ENCODE data around the gene MYOC. TPM values are rescaled to one million over a fixed set of nuclear protein-coding genes. Genes with fewer than 3 reads are reported as not detected.
"Not testable (repeated sequence)": the region's sequence is repeated elsewhere in the genome, so short reads cannot be mapped to it uniquely, and the experiment has no call there.

Gene MYOC
- total RNA-seq, 4 donors from 2014 or later = 5.0 to 17.4 (median 8.6) TPM

- Histone ChIP-seq H3K4me3 (no peak overlapping the region), H3K27ac (no peak overlapping the region), H3K27me3 (no peaks in the 10 kb centered on the region), H3K4me1 (no peaks in the 10 kb centered on the region), H3K36me3 (no peaks in the 10 kb centered on the region), H3K9me3 (no peaks in the 10 kb centered on the region)
- TF ChIP-seq POLR2A (IDR thresholded peaks at IDR 0.05) = no peak
- TF ChIP-seq, protein P1, sequence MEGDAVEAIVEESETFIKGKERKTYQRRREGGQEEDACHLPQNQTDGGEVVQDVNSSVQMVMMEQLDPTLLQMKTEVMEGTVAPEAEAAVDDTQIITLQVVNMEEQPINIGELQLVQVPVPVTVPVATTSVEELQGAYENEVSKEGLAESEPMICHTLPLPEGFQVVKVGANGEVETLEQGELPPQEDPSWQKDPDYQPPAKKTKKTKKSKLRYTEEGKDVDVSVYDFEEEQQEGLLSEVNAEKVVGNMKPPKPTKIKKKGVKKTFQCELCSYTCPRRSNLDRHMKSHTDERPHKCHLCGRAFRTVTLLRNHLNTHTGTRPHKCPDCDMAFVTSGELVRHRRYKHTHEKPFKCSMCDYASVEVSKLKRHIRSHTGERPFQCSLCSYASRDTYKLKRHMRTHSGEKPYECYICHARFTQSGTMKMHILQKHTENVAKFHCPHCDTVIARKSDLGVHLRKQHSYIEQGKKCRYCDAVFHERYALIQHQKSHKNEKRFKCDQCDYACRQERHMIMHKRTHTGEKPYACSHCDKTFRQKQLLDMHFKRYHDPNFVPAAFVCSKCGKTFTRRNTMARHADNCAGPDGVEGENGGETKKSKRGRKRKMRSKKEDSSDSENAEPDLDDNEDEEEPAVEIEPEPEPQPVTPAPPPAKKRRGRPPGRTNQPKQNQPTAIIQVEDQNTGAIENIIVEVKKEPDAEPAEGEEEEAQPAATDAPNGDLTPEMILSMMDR (IDR thresholded peaks at IDR 0.05 in 4 of 5, conservative IDR thresholded peaks at IDR 0.05 in 1 of 5) = no peak
- no peak for ATAC-seq
- intact Hi-C loops (cut with DNase I; ENCODE audit: low total_unique reads) = no loop called here
- in situ Hi-C loops (cut with MboI; ENCODE audit: low sequenced_read_pairs in 4 of 4) = no loop called here
- no peak for DNase-seq
Measured at GRCh38 chr1:171623651-171624331, 28.7 kb downstream of the MYOC start.

GRCh38 chr1:171622152-171622462 is 30.4 kb downstream of the MYOC start, which contains the start of gene MYOCOS:
Gene MYOCOS (plus strand): TSS chr1:171622243. CDS start chr1:171623884, 1,641 bp downstream.
- no peak within 1 kb of the TSS for H3K27ac ChIP-seq
- TF ChIP-seq POLR2A (IDR thresholded peaks at IDR 0.05) = no peak
- TF ChIP-seq, protein P1 (IDR thresholded peaks at IDR 0.05 in 4 of 5, conservative IDR thresholded peaks at IDR 0.05 in 1 of 5) = no peak
- no peaks in the 10 kb centered on the region for H3K27me3 ChIP-seq
- ATAC-seq (no peak), DNase-seq (no peak)
- H3K36me3 ChIP-seq = no peaks in the 10 kb centered on the region
- in situ Hi-C loops (cut with MboI; ENCODE audit: low sequenced_read_pairs in 4 of 4) (no loop called here), intact Hi-C loops (cut with DNase I; ENCODE audit: low total_unique reads) (no loop called here)
- H3K9me3 ChIP-seq = no peaks in the 10 kb centered on the region
- H3K4me3 ChIP-seq = no peak within 1 kb of the TSS
- no peaks in the 10 kb centered on the region for H3K4me1 ChIP-seq

GRCh38 chr1:171616586-171616985 is 35.9 kb downstream of the MYOC start:
- ATAC-seq = no peak
- no peaks in the 10 kb centered on the region for H3K9me3 ChIP-seq
- no peak overlapping the region for H3K4me3 ChIP-seq
- H3K4me1 ChIP-seq = no peaks in the 10 kb centered on the region
- no peak for TF ChIP-seq POLR2A (IDR thresholded peaks at IDR 0.05)
- TF ChIP-seq, protein P1 (IDR thresholded peaks at IDR 0.05 in 4 of 5, conservative IDR thresholded peaks at IDR 0.05 in 1 of 5) = no peak
- no peak for DNase-seq
- intact Hi-C loops (cut with DNase I; ENCODE audit: low total_unique reads) = no loop called here
- in situ Hi-C loops (cut with MboI; ENCODE audit: low sequenced_read_pairs in 4 of 4) = no loop called here
- H3K27ac ChIP-seq = no peak overlapping the region
- H3K27me3 ChIP-seq = no peaks in the 10 kb centered on the region
- no peaks in the 10 kb centered on the region for H3K36me3 ChIP-seq

DNA sequence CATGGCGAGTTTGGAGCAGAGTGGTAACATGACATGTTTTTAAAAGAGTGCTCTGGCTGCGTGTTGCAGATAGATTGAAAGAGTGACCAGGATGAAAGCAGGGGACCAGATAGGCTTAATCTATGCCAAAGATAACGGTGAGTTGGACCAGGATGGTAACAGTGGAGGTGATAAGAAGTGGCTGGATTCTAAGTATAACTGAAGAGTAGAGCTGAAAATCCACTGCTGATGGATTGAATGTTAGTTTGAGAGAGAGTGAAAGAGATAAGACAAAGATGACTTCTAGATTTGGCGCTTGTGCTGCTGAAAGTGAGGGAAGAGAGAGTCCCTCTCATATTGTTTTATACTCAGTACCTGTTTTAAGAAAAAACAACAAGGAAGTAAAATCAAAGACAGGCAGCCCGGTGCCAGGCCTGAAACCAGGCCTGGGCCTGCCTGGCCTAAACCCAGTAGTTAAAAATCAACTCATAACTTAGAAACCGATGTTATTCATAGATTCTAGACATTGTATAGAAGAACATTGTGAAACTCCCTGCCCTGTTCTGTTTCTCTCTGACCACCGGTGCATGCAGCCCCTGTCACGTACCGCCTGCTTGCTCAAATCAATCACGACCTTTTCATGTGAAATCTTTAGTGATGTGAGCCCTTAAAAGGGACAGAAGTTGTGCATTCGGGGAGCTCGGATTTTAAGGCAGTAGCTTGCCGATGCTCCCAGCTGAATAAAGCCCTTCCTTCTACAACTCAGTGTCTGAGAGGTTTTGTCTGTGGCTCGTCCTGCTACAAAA is 37.2 kb downstream of the MYOC start:
- ATAC-seq; H3K9me3 ChIP-seq; H3K27ac ChIP-seq; H3K27me3 ChIP-seq; DNase-seq; in situ Hi-C loops (cut with MboI; ENCODE audit: low sequenced_read_pairs in 4 of 4); H3K4me3 ChIP-seq; intact Hi-C loops (cut with DNase I; ENCODE audit: low total_unique reads); H3K36me3 ChIP-seq; H3K4me1 ChIP-seq: not testable (repeated sequence)

DNA sequence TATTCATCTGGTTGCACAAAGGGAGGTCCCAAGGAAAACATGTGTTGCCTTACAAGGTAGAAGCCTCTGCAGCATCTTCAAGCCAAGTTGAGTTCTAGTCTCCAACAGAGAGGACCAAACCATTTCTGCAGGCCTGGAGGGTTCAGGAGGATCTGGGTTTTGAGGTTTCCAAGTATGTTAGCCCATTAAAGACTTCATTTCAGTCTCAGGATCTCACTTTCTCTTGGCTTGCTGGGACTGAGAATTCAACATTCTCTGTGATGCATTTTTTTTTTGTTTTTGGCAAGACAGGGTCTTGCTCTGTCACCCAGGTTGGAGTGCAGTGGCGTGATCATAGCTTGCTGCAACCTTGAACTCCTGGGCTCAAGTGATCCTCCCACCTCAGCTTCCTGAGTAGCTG is 39.2 kb downstream of the MYOC start:
- Histone ChIP-seq H3K36me3 (no peaks in the 10 kb centered on the region), H3K27ac (no peak overlapping the region), H3K4me3 (no peak overlapping the region), H3K27me3 (no peaks in the 10 kb centered on the region), H3K4me1 (no peaks in the 10 kb centered on the region), H3K9me3 (no peaks in the 10 kb centered on the region)
- no peak for TF ChIP-seq POLR2A (IDR thresholded peaks at IDR 0.05)
- TF ChIP-seq, protein P1 (IDR thresholded peaks at IDR 0.05 in 4 of 5, conservative IDR thresholded peaks at IDR 0.05 in 1 of 5) = no peak
- in situ Hi-C loops (cut with MboI; ENCODE audit: low sequenced_read_pairs in 4 of 4) = no loop called here
- no peak for ATAC-seq
- intact Hi-C loops (cut with DNase I; ENCODE audit: low total_unique reads) = no loop called here
- DNase-seq = no peak
